Fibroblast of villous mesenchyme (primary cell): ENCODE results near the gene MBTPS1. TPM values are rescaled to one million over a fixed set of nuclear protein-coding genes. Genes with fewer than 3 reads are reported as not detected.

Experiments
- DNase-seq: peaks from one replicate; pipeline ENCODE4 v3.0.0-alpha.2; 2010; ENCODE audit warnings: low read depth
- H3K4me3 ChIP-seq: 2 replicates; pipeline ENCODE4 v1.5.1; 2011; ENCODE audit warnings: low read depth, mild to moderate bottlenecking, low read length
- total RNA-seq: library from RNA; depleted of rRNA; stranded (reverse); fragments of >200 nt; gene quantifications from 2 replicates; pipeline ENCODE4 v1.2.3, GENCODE V29; 2012
- TF ChIP-seq, protein P1 (sequence below): IDR thresholded peaks from 2 replicates; pipeline ENCODE4 v1.5.1; 2012; ENCODE audit warnings: low read depth, mild to moderate bottlenecking, low read length; ENCODE audit not compliant: insufficient read depth

The MBTPS1 gene
- total RNA-seq, 1 donor, result 97.2 TPM

DNA sequence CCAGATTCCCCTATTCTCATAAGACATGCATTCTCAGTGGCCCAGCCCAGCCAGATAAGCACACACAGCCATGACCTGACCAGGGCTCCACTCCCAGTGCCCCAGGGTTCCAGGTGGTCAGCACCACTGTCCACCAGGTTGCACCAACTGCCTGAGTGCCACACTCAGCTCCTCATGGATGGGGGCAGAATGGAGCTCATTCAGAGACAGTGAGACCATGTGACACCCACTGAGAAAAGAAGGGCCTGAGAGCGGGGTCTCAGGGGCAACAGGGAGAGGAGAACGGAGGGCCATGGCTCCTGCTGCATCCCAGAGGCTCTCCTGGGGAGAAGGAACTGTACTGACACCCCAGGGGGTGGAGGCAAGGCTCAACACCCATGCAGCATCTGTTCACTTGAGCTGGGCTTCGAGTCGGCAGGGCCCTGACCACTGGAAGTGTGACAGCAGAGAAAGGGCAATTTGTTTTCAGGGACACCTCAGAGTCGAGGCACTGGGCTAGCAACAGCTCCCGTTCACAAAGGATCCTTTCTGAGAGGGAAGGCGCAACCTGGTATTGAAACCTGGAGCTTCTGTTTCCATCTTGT, 55.4 kb downstream of the MBTPS1 start:
- DNase-seq, result no peak
- H3K4me3 ChIP-seq, result no peak overlapping the region
- TF ChIP-seq, protein P1, sequence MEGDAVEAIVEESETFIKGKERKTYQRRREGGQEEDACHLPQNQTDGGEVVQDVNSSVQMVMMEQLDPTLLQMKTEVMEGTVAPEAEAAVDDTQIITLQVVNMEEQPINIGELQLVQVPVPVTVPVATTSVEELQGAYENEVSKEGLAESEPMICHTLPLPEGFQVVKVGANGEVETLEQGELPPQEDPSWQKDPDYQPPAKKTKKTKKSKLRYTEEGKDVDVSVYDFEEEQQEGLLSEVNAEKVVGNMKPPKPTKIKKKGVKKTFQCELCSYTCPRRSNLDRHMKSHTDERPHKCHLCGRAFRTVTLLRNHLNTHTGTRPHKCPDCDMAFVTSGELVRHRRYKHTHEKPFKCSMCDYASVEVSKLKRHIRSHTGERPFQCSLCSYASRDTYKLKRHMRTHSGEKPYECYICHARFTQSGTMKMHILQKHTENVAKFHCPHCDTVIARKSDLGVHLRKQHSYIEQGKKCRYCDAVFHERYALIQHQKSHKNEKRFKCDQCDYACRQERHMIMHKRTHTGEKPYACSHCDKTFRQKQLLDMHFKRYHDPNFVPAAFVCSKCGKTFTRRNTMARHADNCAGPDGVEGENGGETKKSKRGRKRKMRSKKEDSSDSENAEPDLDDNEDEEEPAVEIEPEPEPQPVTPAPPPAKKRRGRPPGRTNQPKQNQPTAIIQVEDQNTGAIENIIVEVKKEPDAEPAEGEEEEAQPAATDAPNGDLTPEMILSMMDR, result no peak

DNA sequence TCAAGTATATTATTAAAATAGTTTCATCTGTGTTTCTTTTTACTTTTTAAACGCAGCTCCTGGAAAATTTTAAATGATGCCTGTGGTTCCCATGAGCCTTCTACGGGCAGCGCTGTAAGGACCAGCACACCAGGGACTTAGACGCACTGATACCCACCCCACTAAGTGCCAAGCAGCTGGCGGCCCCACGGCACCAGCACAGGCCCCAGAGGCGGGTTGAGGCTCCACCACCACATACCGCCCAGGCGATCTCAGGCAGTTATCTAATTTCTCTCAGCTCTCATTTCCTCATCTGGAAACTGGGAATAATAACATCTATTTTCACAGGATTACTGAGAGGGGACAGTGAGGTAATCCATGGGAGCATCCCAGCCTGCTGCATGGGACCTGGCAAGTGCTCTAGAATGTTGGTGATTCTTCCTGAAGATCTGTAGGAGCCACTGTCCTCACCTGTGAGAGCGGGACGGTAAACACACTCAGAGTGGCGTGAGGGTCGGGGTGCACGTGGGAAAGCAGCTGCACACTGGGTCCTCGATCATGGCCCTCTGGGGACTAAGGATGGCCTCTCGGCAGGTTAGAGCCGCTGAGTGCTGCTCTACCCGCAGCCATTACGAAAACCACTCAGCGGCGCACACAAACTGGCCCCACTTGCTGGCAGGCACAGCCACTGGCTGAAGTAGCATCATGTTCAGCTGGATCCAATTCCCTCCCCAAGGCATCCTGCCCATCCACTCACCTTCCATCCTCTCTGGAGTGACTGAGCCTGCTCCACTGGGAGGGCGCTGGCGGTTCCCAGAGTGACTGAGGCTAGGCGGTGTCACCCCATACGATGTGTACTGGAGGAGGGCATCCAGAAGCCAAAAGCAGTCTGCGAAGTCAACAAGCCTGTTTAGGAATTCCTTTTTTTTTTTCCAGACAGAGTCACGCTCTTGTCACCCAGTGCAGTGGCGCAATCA, 56.5 kb downstream of the MBTPS1 start:
- DNase-seq, result no peak
- TF ChIP-seq, protein P1, result no peak
- H3K4me3 ChIP-seq, result no peak overlapping the region

- TF ChIP-seq, protein P1, result no peak
- DNase-seq, result no peak
- no peak overlapping the region for H3K4me3 ChIP-seq
Observed at GRCh38 chr16:84059111-84059510, 57.6 kb downstream of the MBTPS1 start.

DNA sequence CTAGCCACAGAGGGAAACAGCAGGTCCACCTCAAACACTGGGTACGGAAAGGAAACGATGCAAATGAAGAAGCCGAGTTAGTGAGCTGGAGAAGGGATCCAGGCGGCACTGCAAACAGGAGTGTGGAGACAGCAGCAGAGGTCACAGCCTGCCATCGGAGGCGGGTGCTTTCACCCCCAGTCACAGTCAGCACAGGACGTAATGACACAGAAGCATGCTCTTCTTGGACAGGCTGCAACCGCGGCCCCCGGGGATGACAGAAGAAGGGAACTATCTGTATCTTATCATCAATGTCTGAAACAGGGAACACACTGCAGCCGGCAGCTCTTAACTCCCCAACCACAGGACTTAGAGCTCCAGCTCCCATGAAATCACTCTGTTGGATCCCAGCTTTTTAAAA, 58.1 kb downstream of the MBTPS1 start:
- TF ChIP-seq, protein P1, result no peak
- no peak for DNase-seq

GRCh38 chr16:84058211-84058610, 58.5 kb downstream of the MBTPS1 start:
- TF ChIP-seq, protein P1, result no peak
- DNase-seq, result no peak
- H3K4me3 ChIP-seq, result no peak overlapping the region

More for the DNA sequence above, 58.1 kb downstream of the MBTPS1 start:
- H3K4me3 ChIP-seq, result no peak overlapping the region

GRCh38 chr16:84056933-84057332, 59.8 kb downstream of the MBTPS1 start:
- DNase-seq, result no peak
- H3K4me3 ChIP-seq, result no peak overlapping the region
- TF ChIP-seq, protein P1, result no peak
